Caco-2 (cell line): Measurements from ENCODE around the gene FGF19. TPM values are rescaled to one million over a fixed set of nuclear protein-coding genes. Genes with fewer than 3 reads are reported as not detected.
A peak's percentile ranks its signal among the peaks of the same experiment; 100 is the strongest.

Source experiments
- BruUV-seq: library from RNA; stranded (reverse); fragments of 400-500 nt; replicated peaks from 2 replicates; lab custom pipeline; 2021; lab: Mats Ljungman, UMichigan
- CTCF ChIA-PET: fragments of 300-600 bp; sonication (Branson Sonifier 250); formaldehyde crosslinking; loops from one replicate; lab custom pipeline; 2022; ENCODE audit warnings: antibody characterized with exemption; lab: Charles Lee
- POLR2A ChIA-PET: fragments of 300-600 bp; sonication (Branson Sonifier 250); formaldehyde crosslinking; loops from one replicate; lab custom pipeline; 2022; ENCODE audit warnings: antibody characterized with exemption; lab: Charles Lee
- DNase-seq, 2 experiments: peaks; one replicate each; pipeline versions ENCODE4 v3.0.0 to v3.0.0-alpha.2; 2020 to 2022
- H3K27me3 ChIP-seq: replicated peaks from 2 replicates; pipeline ENCODE4 v1.6.0; 2011; ENCODE audit warnings: low read length; ENCODE audit not compliant: control insufficient read depth, insufficient read depth
- H3K36me3 ChIP-seq: 2 replicates; pipeline ENCODE4 v1.5.1; 2011; ENCODE audit warnings: low read length; ENCODE audit not compliant: control insufficient read depth, insufficient read depth
- H3K4me1 ChIP-seq: fragments of 250-450 bp; sonication (Bioruptor Pico); 2 replicates; pipeline ENCODE4 v1.5.1; 2020; ENCODE audit warnings: mild to moderate bottlenecking
- H3K4me3 ChIP-seq: 2 replicates; pipeline ENCODE4 v1.5.1; 2011; ENCODE audit warnings: low read depth, mild to moderate bottlenecking, control low read depth, low read length
- H3K9me3 ChIP-seq: fragments of 250-450 bp; sonication (Bioruptor Pico); 2 replicates; pipeline ENCODE4 v1.5.1; 2020; ENCODE audit warnings: mild to moderate bottlenecking, moderate library complexity
- H3K27ac Mint-ChIP-seq: one replicate; pipeline ENCODE4 v1.8.0; 2022; ENCODE audit warnings: mixed read lengths; ENCODE audit not compliant: unreplicated experiment
- H3K27me3 Mint-ChIP-seq: one replicate; pipeline ENCODE4 v1.8.0; 2022; ENCODE audit warnings: mixed read lengths; ENCODE audit not compliant: insufficient read depth, unreplicated experiment
- H3K36me3 Mint-ChIP-seq: one replicate; pipeline ENCODE4 v1.8.0; 2022; ENCODE audit warnings: mild to moderate bottlenecking, mixed read lengths; ENCODE audit not compliant: insufficient read depth, unreplicated experiment
- H3K4me1 Mint-ChIP-seq: one replicate; pipeline ENCODE4 v1.8.0; 2022; ENCODE audit warnings: low read depth, mixed read lengths; ENCODE audit not compliant: unreplicated experiment
- H3K4me3 Mint-ChIP-seq: one replicate; pipeline ENCODE4 v1.8.0; 2022; ENCODE audit warnings: mild to moderate bottlenecking, moderate library complexity, mixed read lengths; ENCODE audit not compliant: unreplicated experiment
- H3K9me3 Mint-ChIP-seq: one replicate; pipeline ENCODE4 v1.8.0; 2022; ENCODE audit warnings: mixed read lengths; ENCODE audit not compliant: unreplicated experiment
- CTCF ChIP-seq, 2 experiments: fragments of 200-600 bp in 1 of 2; IDR thresholded peaks; 1 replicate in 1 of 2; 2 replicates in 1 of 2; pipeline versions ENCODE4 v1.5.1 to v1.8.0; 2011 to 2022; ENCODE audit warnings: antibody characterized with exemption in 1 of 2, control low read depth in 1 of 2, inconsistent platforms in 1 of 2, low read depth in 1 of 2, low read length in 1 of 2, mild to moderate bottlenecking in 1 of 2, moderate library complexity in 1 of 2; ENCODE audit not compliant: insufficient read depth in 1 of 2, severe bottlenecking in 1 of 2, unreplicated experiment in 1 of 2
- intact Hi-C: fragments of 100-400 bp; cut with micrococcal nuclease; formaldehyde crosslinking; loops from one replicate; pipeline ENCODE4 v1.10.0; 2022; ENCODE audit not compliant: unreplicated experiment
- total RNA-seq: library from RNA; stranded (reverse); gene quantifications from 2 replicates; pipeline ENCODE4 v1.2.3, GENCODE V29; 2022

The FGF19 gene
- total RNA-seq, 1 experiment from 2014 or later, result 1.7 TPM

- Mint-ChIP-seq H3K27ac (peak overlapping the region; percentile 14), H3K4me1 (peaks cover 35% of the 10 kb centered on the region), H3K4me3 (peak overlapping the region; percentile 45), H3K9me3 (no peaks in the 10 kb centered on the region), H3K27me3 (no peaks in the 10 kb centered on the region), H3K36me3 (peaks cover 67% of the 10 kb centered on the region)
- ChIA-PET POLR2A (interaction anchor here (0.6 to 1.3 kb wide), 6 partner anchors 8 to 981 kb away, joined by 3 to 8 read pairs (median 4); partner anchors contain the start of gene LTO1), CTCF (interaction anchor here (0.8 to 5.6 kb wide), 4 partner anchors 12 to 557 kb away, joined by 3 to 44 read pairs (median 5); no protein-coding TSS in a partner anchor)
- Histone ChIP-seq H3K4me1 (peaks cover 42% of the 10 kb centered on the region), H3K4me3 (no peak overlapping the region), H3K27me3 (no peaks in the 10 kb centered on the region), H3K9me3 (no peaks in the 10 kb centered on the region), H3K36me3 (0 out of 2 replicates have a peak, but pooled peaks cover 1% of the 10 kb centered on the region)
- peak; percentile 91 to 93 for DNase-seq
- TF ChIP-seq CTCF (IDR thresholded peaks at IDR 0.05; ENCODE audit: insufficient read depth in 1 of 2, low read depth in 1 of 2, low read length in 1 of 2, severe bottlenecking in 1 of 2, unreplicated experiment in 1 of 2), result no peak
- intact Hi-C loops, result loop anchor here (1.0 to 5.0 kb wide), 3 partner anchors 12 to 556 kb away; no protein-coding TSS in a partner anchor
- no TSS peak for BruUV-seq
These were observed 45.8 kb downstream of the FGF19 start for GRCh38 chr11:69657911-69658625.

GRCh38 chr11:69657456-69657910 is 46.3 kb downstream of the FGF19 start:
- peaks cover 42% of the 10 kb centered on the region for H3K4me1 ChIP-seq
- CTCF ChIA-PET, result interaction anchor here (0.7 to 5.6 kb wide), 6 partner anchors 12 to 556 kb away, joined by 3 to 44 read pairs (median 3); no protein-coding TSS in a partner anchor

More at GRCh38 chr11:69657456-69657910, 46.3 kb downstream of the FGF19 start:
- intact Hi-C loops, result loop anchor here (5.0 kb wide), 2 partner anchors 215 to 555 kb away; no protein-coding TSS in a partner anchor
- Mint-ChIP-seq H3K36me3 (peaks cover 73% of the 10 kb centered on the region), H3K9me3 (no peaks in the 10 kb centered on the region), H3K4me1 (peaks cover 35% of the 10 kb centered on the region), H3K27ac (peak overlapping the region; percentile 14), H3K4me3 (peak overlapping the region; percentile 45), H3K27me3 (no peaks in the 10 kb centered on the region)
- Histone ChIP-seq H3K9me3 (no peaks in the 10 kb centered on the region), H3K27me3 (no peaks in the 10 kb centered on the region), H3K36me3 (0 out of 2 replicates have a peak, but pooled peaks cover 1% of the 10 kb centered on the region), H3K4me3 (no peak overlapping the region)
- no peak for TF ChIP-seq CTCF (IDR thresholded peaks at IDR 0.05; ENCODE audit: insufficient read depth in 1 of 2, low read depth in 1 of 2, low read length in 1 of 2, severe bottlenecking in 1 of 2, unreplicated experiment in 1 of 2)
- peak in 1 of 2 experiments; percentile 53 for DNase-seq
- POLR2A ChIA-PET, result interaction anchor here (1.2 to 1.3 kb wide), 2 partner anchors 8 to 17 kb away, joined by 3 to 7 read pairs; partner anchors contain the start of gene LTO1
- no TSS peak for BruUV-seq
